SKM-1 treated with dmso at 0.1 percent for 144 hours (cell line): ENCODE measurements around the gene PLCB1.

Experiments
- DNase-seq: peaks from one replicate; lab custom pipeline; 2025; ENCODE audit not compliant: unreplicated experiment; lab: John Stamatoyannopoulos, UW

Gene PLCB1

GRCh38 chr20:8208226-8208625 lies 76.2 kb downstream of the PLCB1 start:
- DNase-seq, result no peak

- DNase-seq, result no peak
These were observed 77.0 kb downstream of the PLCB1 start for GRCh38 chr20:8209061-8209460.

GRCh38 chr20:8210749-8211148 lies 78.7 kb downstream of the PLCB1 start:
- no peak for DNase-seq

- DNase-seq, result no peak
These were observed 80.2 kb downstream of the PLCB1 start for GRCh38 chr20:8212286-8212685.

GRCh38 chr20:8213270-8213669 lies 81.2 kb downstream of the PLCB1 start:
- DNase-seq, result no peak

GRCh38 chr20:8213831-8214587 lies 81.9 kb downstream of the PLCB1 start:
- DNase-seq, result no peak

- no peak for DNase-seq
These were observed 83.3 kb downstream of the PLCB1 start for GRCh38 chr20:8215361-8215781.

- no peak for DNase-seq
These were observed 84.5 kb downstream of the PLCB1 start for GRCh38 chr20:8216375-8217200.

GRCh38 chr20:8218861-8219260 lies 86.8 kb downstream of the PLCB1 start:
- no peak for DNase-seq

GRCh38 chr20:8219403-8219802 lies 87.3 kb downstream of the PLCB1 start:
- no peak for DNase-seq

- DNase-seq, result no peak
These were observed 88.7 kb downstream of the PLCB1 start for GRCh38 chr20:8220716-8221115.

- DNase-seq, result no peak
These were observed 89.9 kb downstream of the PLCB1 start for GRCh38 chr20:8221887-8222419.

- DNase-seq, result no peak
These were observed 91.2 kb downstream of the PLCB1 start for GRCh38 chr20:8223091-8223870.

GRCh38 chr20:8225658-8226057 lies 93.6 kb downstream of the PLCB1 start:
- DNase-seq, result no peak

- no peak for DNase-seq
These were observed 94.0 kb downstream of the PLCB1 start for GRCh38 chr20:8226106-8226505.

GRCh38 chr20:8227293-8227692 lies 95.2 kb downstream of the PLCB1 start:
- DNase-seq, result no peak

GRCh38 chr20:8228315-8228714 lies 96.2 kb downstream of the PLCB1 start:
- no peak for DNase-seq

- no peak for DNase-seq
These were observed 97.0 kb downstream of the PLCB1 start for GRCh38 chr20:8229090-8229489.

- DNase-seq, result no peak
These were observed 99.0 kb downstream of the PLCB1 start for GRCh38 chr20:8231038-8231437.

GRCh38 chr20:8232332-8232731 lies 100.3 kb downstream of the PLCB1 start:
- no peak for DNase-seq

GRCh38 chr20:8234580-8234979 lies 102.5 kb downstream of the PLCB1 start:
- no peak for DNase-seq
